ENCODE results near the gene IL22RA2. TPM values are rescaled to one million over a fixed set of nuclear protein-coding genes. Genes with fewer than 3 reads are reported as not detected.

The IL22RA2 gene
- total and polyA plus RNA-seq, 9 of the 15 experiments (the other 6 are each of a cell fraction or from before 2014, with no cell fraction given) = 0.03 TPM; not detected in 8

GRCh38 chr6:137218917-137219663 is 45.6 kb upstream of the IL22RA2 start, which contains the start of gene IFNGR1 (continued):
- TF ChIP-seq CBX3 (IDR thresholded peaks at IDR 0.05; ENCODE audit: borderline replicate concordance in 1 of 2, low read length in 2 of 2) = peak in 1 of 2 experiments; percentile 23; a peak in 1 of 3 replicates
- TF ChIP-seq KAT8 (IDR thresholded peaks at IDR 0.05; ENCODE audit: low read depth) = no peak
- peak; percentile 91 for TF ChIP-seq NR2C1 (IDR thresholded peaks at IDR 0.05)
- peak; percentile 93 for TF ChIP-seq NR2C1 (tag; IDR thresholded peaks at IDR 0.05)
- TF ChIP-seq BACH1 (tag; IDR thresholded peaks at IDR 0.05) = no peak
- 0 out of 2 replicates have a peak, but pooled peaks have one; percentile 25 for TF ChIP-seq PTBP1 (IDR thresholded peaks at IDR 0.05; ENCODE audit: low read depth, low read length)
- TF ChIP-seq GABPB2 (CRISPR knock-in tag; conservative IDR thresholded peaks at IDR 0.05) = no peak
- no peak for TF ChIP-seq ARID3B (CRISPR knock-in tag; IDR thresholded peaks at IDR 0.05; ENCODE audit: borderline replicate concordance)
- peak; percentile 32; the same call in 1 of the 2 replicates for TF ChIP-seq SOX6 (IDR thresholded peaks at IDR 0.05)
- TF ChIP-seq ZNF165 (CRISPR knock-in tag; IDR thresholded peaks at IDR 0.05; ENCODE audit: borderline replicate concordance) = no peak
- TF ChIP-seq NFE2L1 (tag; IDR thresholded peaks at IDR 0.05; ENCODE audit: borderline replicate concordance, low read depth) = no peak
- TF ChIP-seq ZNF436 (CRISPR knock-in tag; IDR thresholded peaks at IDR 0.05) = no peak
- no peak for TF ChIP-seq CREB3 (tag; conservative IDR thresholded peaks at IDR 0.05; ENCODE audit: low read depth)
- no peak for TF ChIP-seq MLLT1 (IDR thresholded peaks at IDR 0.05)
- TF ChIP-seq FOXP1 (CRISPR knock-in tag; IDR thresholded peaks at IDR 0.05) = 0 out of 2 replicates have a peak, but pooled peaks have one; percentile 26
- no peak; the same call in 1 of the 2 replicates for TF ChIP-seq ETV5 (CRISPR knock-in tag; IDR thresholded peaks at IDR 0.05; ENCODE audit: low read depth)
- TF ChIP-seq TCF7 (IDR thresholded peaks at IDR 0.05; ENCODE audit: borderline replicate concordance) = no peak; the same call in 1 of the 2 replicates
- TF ChIP-seq JUN (IDR thresholded peaks at IDR 0.05; ENCODE audit: borderline replicate concordance, low read depth, low read length) = peak; percentile 41; the same call in 1 of the 2 replicates
- TF ChIP-seq JUN (CRISPR knock-in tag; IDR thresholded peaks at IDR 0.05; ENCODE audit: borderline replicate concordance) = 0 out of 2 replicates have a peak, but pooled peaks have one; percentile 20
- no peak for TF ChIP-seq ZBTB26 (CRISPR knock-in tag; IDR thresholded peaks at IDR 0.05)
- no peak for TF ChIP-seq KLF6 (CRISPR knock-in tag; IDR thresholded peaks at IDR 0.05; ENCODE audit: borderline replicate concordance)
- TF ChIP-seq RFX7 (CRISPR knock-in tag; IDR thresholded peaks at IDR 0.05) = no peak

Data from K562 (cell line).